Measurements from ENCODE around the gene GMFB. TPM values are rescaled to one million over a fixed set of nuclear protein-coding genes. Genes with fewer than 3 reads are reported as not detected.

The GMFB gene
- total and polyA plus RNA-seq, 10 of the 15 experiments (the other 5 are each of a cell fraction or from before 2014, with no cell fraction given), result 29.3 to 71.0 (median 50.8) TPM

DNA sequence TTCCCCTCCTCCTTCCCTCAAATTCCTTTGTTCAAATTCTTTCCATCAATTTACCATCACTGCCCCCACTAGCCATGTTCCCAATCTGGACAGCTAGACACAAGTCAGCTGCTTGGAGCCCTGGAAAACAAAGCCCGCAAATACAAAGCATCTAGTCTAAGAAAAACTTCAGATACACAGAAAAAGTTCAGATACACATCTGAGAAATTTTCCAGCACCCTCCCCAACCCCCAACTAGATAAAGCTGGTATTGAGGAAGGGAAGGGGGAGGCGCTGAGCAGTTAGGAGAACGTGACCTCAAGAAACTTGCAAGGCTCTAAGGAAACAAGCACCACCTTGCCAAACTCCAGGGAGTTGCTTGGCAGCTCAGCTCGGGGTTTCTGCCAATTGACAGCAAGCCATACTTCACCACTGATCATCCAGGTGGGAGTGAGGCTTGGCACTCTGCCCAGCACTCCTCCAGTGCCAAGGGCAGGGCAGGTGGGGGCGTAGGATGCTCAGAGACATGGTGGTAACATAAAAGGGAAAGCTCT is 42.6 kb downstream of the GMFB start:
- ChIA-PET SMC1A (ENCODE audit: uncharacterized antibody, unreplicated experiment) (interaction anchor here (0.5 to 1.2 kb wide), 2 partner anchors 11 to 41 kb away, joined by 3 read pairs; no protein-coding TSS in a partner anchor), CTCF (interaction anchor here (0.9 to 1.0 kb wide), 2 partner anchors 11 to 39 kb away, joined by 3 read pairs; no protein-coding TSS in a partner anchor), POLR2A (interaction anchor here (0.6 kb wide), 2 partner anchors 8 to 42 kb away, joined by 6 to 7 read pairs; partner anchors contain the start of gene GMFB), RAD21 (ENCODE audit: unreplicated experiment) (no interaction called here)
- no peak overlapping the region for H3K4me2 ChIP-seq (ENCODE audit: control insufficient read depth, insufficient read depth)
- H3K4me1 ChIP-seq (ENCODE audit: control insufficient read depth, insufficient read depth, low read length), result peaks cover 3% of the 10 kb centered on the region; the same call in 1 of the 2 replicates
- in situ Hi-C loops (cut with MboI) (no loop called here), intact Hi-C loops (cut with micrococcal nuclease; ENCODE audit: unreplicated experiment) (no loop called here)
- FAIRE-seq (no peak), ATAC-seq (no peak), DNase-seq (ENCODE audit: low read depth, low spot score) (no peak)
- no peaks in the 10 kb centered on the region for H3K27me3 ChIP-seq (replicated peaks in 1 of 2; ENCODE audit: control insufficient read depth in 2 of 2, insufficient read depth in 2 of 2, low read length in 1 of 2)
- no peaks in the 10 kb centered on the region; the same call in 2 of the 3 replicates for H3K9me3 ChIP-seq (replicated peaks; ENCODE audit: control insufficient read depth, insufficient read depth, low read length)
- H2AFZ ChIP-seq (ENCODE audit: control insufficient read depth, low read depth, low read length), result no peak overlapping the region
- no peaks in the 10 kb centered on the region for H3K36me3 ChIP-seq (ENCODE audit: control insufficient read depth in 2 of 2, insufficient read depth in 2 of 2, low read length in 1 of 2)
- WGBS (ENCODE audit: insufficient coverage, insufficient replicate concordance, low lambda C conversion rate, missing lambda C conversion rate), result 36% methylated on average over 5 of the region's 5 CpGs
- H3K9ac ChIP-seq (ENCODE audit: control insufficient read depth, insufficient read depth, low read length), result no peak overlapping the region
- no peak overlapping the region for H3K27ac ChIP-seq (ENCODE audit: control insufficient read depth, insufficient read depth)
- TF ChIP-seq TBL1XR1 (IDR thresholded peaks at IDR 0.05; ENCODE audit: low read depth, low read length) (no peak), ZNF217 (IDR thresholded peaks at IDR 0.05) (no peak), ZSCAN29 (IDR thresholded peaks at IDR 0.05) (no peak), DPF2 (IDR thresholded peaks at IDR 0.05) (no peak)
- TF ChIP-seq, protein P1, sequence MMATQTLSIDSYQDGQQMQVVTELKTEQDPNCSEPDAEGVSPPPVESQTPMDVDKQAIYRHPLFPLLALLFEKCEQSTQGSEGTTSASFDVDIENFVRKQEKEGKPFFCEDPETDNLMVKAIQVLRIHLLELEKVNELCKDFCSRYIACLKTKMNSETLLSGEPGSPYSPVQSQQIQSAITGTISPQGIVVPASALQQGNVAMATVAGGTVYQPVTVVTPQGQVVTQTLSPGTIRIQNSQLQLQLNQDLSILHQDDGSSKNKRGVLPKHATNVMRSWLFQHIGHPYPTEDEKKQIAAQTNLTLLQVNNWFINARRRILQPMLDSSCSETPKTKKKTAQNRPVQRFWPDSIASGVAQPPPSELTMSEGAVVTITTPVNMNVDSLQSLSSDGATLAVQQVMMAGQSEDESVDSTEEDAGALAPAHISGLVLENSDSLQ (IDR thresholded peaks at IDR 0.05), result no peak
- TF ChIP-seq, protein P2, sequence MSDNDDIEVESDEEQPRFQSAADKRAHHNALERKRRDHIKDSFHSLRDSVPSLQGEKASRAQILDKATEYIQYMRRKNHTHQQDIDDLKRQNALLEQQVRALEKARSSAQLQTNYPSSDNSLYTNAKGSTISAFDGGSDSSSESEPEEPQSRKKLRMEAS (IDR thresholded peaks at IDR 0.05; ENCODE audit: low read depth, low read length), result no peak
- no peak overlapping the region for H3K4me3 ChIP-seq
- H3K79me2 ChIP-seq (ENCODE audit: control insufficient read depth, insufficient read depth, low read length), result no peaks in the 10 kb centered on the region
- H4K20me1 ChIP-seq (ENCODE audit: control insufficient read depth, insufficient read depth), result no peaks in the 10 kb centered on the region
- BruUV-seq (replicated peaks), result no TSS peak
